AG09309 (cell line): ENCODE results near the gene C17orf75.
"Not testable (repeated sequence)": the region's sequence is repeated elsewhere in the genome, so short reads cannot be mapped to it uniquely, and the experiment has no call there.

ENCODE experiments used
- DNase-seq: peaks from one replicate; pipeline ENCODE4 v3.0.0-alpha.2; 2010; ENCODE audit warnings: low read depth
- H3K4me3 ChIP-seq: 2 replicates; pipeline ENCODE4 v1.5.1; 2011; ENCODE audit warnings: mild to moderate bottlenecking, low read depth, low read length, moderate library complexity; ENCODE audit not compliant: control insufficient read depth
- TF ChIP-seq, protein P1 (sequence below): IDR thresholded peaks from 2 replicates; pipeline ENCODE4 v1.5.1; 2011; ENCODE audit warnings: mild to moderate bottlenecking, low read depth, low read length, inconsistent platforms; ENCODE audit not compliant: insufficient read depth, control insufficient read depth; ENCODE audit errors: missing control alignments

C17orf75 gene

DNA sequence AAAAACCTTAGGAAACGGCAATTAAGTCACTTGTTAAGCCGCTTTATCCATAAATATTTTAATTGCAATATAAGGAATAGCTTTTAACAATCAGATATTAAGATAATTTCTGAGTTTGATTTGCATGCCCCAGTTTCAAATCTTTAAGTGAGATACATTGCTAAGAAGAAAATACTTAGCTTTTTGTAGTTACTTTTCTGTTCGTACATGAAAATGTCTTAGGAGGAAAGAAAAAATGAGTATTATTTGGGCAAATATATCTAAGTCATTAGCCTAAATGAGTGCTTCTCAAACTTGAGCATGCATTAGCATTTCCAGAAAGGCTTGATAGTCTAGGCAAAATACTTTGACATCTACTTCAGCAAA lies 14.4 kb upstream of the C17orf75 start:
- TF ChIP-seq, protein P1, sequence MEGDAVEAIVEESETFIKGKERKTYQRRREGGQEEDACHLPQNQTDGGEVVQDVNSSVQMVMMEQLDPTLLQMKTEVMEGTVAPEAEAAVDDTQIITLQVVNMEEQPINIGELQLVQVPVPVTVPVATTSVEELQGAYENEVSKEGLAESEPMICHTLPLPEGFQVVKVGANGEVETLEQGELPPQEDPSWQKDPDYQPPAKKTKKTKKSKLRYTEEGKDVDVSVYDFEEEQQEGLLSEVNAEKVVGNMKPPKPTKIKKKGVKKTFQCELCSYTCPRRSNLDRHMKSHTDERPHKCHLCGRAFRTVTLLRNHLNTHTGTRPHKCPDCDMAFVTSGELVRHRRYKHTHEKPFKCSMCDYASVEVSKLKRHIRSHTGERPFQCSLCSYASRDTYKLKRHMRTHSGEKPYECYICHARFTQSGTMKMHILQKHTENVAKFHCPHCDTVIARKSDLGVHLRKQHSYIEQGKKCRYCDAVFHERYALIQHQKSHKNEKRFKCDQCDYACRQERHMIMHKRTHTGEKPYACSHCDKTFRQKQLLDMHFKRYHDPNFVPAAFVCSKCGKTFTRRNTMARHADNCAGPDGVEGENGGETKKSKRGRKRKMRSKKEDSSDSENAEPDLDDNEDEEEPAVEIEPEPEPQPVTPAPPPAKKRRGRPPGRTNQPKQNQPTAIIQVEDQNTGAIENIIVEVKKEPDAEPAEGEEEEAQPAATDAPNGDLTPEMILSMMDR: no peak
- H3K4me3 ChIP-seq: no peak overlapping the region
- DNase-seq: no peak

DNA sequence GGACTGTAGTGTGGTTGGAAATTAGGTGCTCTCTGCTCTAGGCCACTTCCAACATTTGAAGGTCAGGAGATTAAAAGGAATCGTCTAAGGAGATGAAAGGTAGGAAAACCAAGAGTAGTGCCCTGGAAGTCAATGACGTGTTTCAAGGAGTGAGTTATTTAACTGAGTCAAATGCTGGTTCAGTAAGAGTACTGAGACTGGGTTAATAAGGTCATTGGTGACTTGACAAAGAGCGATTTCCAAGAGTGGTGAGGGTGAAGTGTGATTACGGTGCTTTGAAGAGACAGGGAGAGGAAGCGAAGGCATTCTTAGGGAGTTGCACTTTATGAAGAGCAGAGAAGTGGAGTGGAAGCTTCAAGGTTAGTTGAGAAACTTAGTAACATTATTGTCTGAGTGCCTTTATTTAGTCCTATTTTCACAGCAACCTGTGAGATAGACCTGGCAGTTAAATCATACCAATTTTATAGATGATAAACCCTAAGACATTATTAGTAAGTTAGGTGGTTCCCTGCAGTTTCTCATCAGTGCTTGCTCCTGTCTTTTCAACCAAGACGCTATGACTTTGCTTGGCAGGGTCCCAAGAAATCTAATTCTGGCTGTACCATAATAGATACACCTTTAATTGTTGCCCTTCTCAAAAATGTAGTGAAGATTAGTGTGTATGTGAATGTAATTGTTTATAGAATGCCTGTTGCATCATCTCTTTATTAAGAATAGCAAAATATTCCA lies 13.8 kb upstream of the C17orf75 start:
- no peak for DNase-seq
- H3K4me3 ChIP-seq: no peak overlapping the region
- TF ChIP-seq, protein P1: no peak

DNA sequence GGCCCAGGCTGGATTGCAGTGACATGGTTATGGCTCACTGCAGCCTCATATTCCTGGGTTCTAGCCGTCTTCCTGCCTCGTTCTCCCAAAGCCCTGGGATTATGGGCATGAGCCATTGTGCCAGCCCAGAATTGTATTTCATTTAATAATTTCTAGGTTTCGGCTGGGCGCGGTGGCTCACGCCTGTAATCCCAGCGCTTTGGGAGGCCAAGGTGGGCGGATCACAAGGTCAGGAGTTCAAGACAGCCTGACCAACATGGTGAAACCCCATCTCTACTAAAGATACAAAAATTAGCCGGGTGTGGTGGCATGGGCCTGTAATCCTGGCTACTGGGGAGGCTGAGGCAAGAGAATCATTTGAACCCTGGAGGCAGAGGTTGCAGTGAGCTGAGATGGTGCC lies 10.8 kb upstream of the C17orf75 start:
- not testable (repeated sequence) for H3K4me3 ChIP-seq, DNase-seq

DNA sequence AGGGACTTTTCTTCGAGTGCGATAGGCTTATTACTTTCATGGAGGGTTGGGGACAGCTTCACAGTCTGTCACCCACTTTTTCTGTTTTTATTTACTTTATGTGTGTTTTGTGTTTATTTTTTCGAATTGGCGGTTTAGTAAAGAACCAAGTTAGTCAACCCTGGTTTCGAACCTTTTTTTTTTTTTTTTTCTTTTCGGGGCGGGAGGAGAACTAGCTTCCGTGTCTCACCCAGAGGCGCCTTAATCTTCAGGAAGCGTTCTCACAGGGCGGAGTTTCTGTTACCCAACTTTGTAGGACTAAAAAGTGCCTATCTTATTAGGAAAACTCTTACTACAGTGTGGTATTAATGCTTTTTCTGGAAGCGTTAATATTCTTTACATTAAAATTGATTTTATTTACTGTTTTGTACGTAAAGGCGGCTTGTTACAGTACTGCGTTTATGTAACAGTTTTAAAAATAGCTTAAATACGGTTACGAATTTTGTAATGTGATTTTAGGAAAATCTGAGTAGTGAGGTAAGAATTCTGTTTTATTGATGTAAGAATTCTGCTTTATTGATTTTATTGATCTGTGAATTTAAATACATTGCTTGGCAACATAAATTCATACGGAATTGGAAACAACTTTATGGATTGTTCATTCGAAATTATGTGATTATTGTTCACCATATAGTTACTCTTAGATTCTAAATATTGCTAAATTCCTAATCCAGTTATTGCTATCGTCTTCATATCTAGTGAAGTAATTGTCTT lies 8.9 kb upstream of the C17orf75 start:
- DNase-seq: no peak
- TF ChIP-seq, protein P1: no peak
- H3K4me3 ChIP-seq: peak overlapping the region; percentile 96

DNA sequence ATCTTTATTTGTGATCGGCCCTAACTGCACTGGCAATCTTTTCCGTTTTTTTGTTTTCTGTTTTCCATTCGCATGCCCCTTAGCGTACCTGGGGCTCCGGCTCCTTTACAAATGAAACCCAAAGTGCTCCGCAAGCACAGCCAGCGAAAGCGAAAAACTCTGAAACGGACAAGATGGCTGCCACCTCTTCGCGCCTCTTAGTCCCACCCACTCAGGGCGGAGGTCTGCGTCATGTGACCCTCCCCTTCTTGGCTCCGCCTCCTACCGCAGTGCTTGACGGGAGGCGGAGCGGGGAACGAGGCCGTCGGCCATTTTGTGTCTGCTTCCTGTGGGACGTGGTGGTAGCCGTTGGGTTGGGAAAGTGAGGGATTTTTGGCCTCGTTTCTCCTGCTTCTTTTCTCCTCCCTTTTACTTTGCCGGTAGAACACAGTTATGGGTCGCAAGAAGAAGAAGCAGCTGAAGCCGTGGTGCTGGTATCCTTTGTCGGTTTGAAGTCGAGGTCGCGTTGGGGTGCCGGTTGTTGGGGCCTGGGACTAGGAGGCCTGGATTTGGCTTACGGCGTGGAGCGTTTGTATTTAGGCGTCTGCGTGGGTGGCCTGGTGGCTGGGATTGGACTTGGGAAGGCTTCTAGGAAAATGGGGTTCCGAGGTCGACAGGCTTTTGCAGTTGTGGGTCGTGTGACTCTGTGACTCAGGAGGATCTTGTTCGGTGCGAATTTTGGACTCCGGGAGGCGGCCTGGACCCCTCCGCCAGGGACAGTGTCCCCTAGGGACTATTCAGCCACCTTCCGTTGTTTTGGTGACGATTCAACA lies 8.1 kb upstream of the C17orf75 start, which contains the start of gene ZNF207:
Gene ZNF207 (plus strand): TSS at position 304 of the 812 bp plus-strand sequence. CDS start 129 bp downstream, at position 433.
- TF ChIP-seq, protein P1: no peak
- peak within 1 kb of the TSS; percentile 96 for H3K4me3 ChIP-seq
- peak; percentile 88 for DNase-seq

DNA sequence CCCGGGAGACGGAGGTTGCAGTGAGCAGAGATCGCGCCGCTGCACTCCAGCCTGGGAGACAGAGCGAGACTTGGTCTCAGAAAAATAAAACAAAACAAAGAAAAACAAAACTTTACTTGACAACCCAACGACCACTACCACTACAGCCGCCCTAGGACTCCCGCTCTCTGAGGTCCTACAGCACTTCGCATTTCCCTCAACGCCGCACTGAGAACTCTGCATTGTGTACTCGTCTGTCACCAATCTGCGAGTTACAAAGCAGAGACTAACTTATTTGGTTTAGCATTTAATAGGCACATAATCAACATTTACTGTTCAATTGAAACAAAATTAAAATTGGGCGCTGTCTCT lies 7.5 kb upstream of the C17orf75 start:
- TF ChIP-seq, protein P1: no peak
- peak overlapping the region; percentile 96 for H3K4me3 ChIP-seq
- DNase-seq: no peak

DNA sequence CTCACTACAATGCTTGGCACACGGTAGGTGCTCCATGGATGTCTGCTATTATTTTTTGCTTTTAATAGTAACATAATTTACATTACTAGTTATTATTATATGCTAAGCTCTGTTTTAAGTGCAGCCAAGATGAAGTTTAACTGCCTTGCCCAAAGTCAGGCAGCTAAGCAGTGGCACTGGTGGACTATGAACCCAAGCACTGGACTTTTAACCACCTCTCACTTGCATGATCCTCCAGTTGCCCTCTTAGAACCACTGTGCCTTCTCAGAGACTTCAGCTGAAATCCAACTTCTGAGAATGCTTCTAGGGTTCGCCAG lies 6.5 kb upstream of the C17orf75 start:
- H3K4me3 ChIP-seq: no peak overlapping the region
- TF ChIP-seq, protein P1: no peak

More for the DNA sequence above, 6.5 kb upstream of the C17orf75 start:
- no peak for DNase-seq
